GM12801 (cell line): ENCODE measurements around the gene TAF4B.

Experiments
- CTCF ChIP-seq: IDR thresholded peaks from one replicate; pipeline ENCODE4 v1.5.1; 2011; ENCODE audit warnings: control low read depth; ENCODE audit not compliant: insufficient read length; ENCODE audit errors: extremely low read depth

TAF4B gene

GRCh38 chr18:26262156-26262555, 35.9 kb downstream of the TAF4B start:
- no peak for TF ChIP-seq CTCF

GRCh38 chr18:26267357-26267930, 41.2 kb downstream of the TAF4B start:
- no peak for TF ChIP-seq CTCF

- no peak for TF ChIP-seq CTCF
These were observed 42.2 kb downstream of the TAF4B start for GRCh38 chr18:26268454-26268853.

- TF ChIP-seq CTCF: no peak
These were observed 45.8 kb downstream of the TAF4B start for GRCh38 chr18:26271917-26272549.

GRCh38 chr18:26277374-26277773, 51.1 kb downstream of the TAF4B start:
- no peak for TF ChIP-seq CTCF

- no peak for TF ChIP-seq CTCF
These were observed 53.2 kb downstream of the TAF4B start for GRCh38 chr18:26279428-26279827.

- TF ChIP-seq CTCF: no peak
These were observed 59.8 kb downstream of the TAF4B start for GRCh38 chr18:26286008-26286407.
